Breast epithelium (tissue), 3 donors: ENCODE measurements around the gene CTSL.

Source experiments
- POLR2A ChIP-seq: fragments of 450-650 bp; IDR thresholded peaks from one replicate; pipeline ENCODE4 v1.6.1; 2016; ENCODE audit warnings: antibody characterized with exemption, mild to moderate bottlenecking, moderate library complexity
- TF ChIP-seq, protein P1 (sequence below), 3 donors: fragments of 450-650 bp; IDR thresholded peaks; one replicate each; pipeline ENCODE4 v1.5.1; 2016 to 2017; ENCODE audit warnings: antibody characterized with exemption in 3 of 3, mild to moderate bottlenecking in 3 of 3, moderate library complexity in 3 of 3

DNA sequence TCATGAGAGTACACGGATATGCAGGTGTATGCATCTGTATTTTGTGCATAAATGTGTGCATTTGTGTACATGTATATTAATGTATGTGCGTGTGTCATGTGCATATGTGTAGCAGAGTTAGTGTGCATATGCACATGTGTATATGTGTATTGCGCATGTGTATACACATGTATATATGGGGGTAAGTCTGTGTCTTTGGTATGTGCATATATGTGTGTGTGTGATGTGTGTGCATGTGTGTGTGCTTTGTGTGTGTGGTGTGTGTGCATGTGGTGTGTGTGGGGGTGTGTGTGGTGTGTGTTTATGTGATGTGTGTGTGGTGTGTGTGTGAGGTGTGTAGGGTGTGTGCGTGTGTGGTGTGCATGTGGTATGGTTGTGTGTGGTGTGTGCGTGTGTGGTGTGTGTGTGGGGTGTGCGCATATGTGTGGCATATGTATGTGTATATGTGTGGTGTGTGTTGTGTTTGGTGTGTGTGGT, 13.1 kb upstream of the CTSL start:
- TF ChIP-seq, protein P1, sequence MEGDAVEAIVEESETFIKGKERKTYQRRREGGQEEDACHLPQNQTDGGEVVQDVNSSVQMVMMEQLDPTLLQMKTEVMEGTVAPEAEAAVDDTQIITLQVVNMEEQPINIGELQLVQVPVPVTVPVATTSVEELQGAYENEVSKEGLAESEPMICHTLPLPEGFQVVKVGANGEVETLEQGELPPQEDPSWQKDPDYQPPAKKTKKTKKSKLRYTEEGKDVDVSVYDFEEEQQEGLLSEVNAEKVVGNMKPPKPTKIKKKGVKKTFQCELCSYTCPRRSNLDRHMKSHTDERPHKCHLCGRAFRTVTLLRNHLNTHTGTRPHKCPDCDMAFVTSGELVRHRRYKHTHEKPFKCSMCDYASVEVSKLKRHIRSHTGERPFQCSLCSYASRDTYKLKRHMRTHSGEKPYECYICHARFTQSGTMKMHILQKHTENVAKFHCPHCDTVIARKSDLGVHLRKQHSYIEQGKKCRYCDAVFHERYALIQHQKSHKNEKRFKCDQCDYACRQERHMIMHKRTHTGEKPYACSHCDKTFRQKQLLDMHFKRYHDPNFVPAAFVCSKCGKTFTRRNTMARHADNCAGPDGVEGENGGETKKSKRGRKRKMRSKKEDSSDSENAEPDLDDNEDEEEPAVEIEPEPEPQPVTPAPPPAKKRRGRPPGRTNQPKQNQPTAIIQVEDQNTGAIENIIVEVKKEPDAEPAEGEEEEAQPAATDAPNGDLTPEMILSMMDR (IDR thresholded peaks at IDR 0.05): no peak
- TF ChIP-seq POLR2A: no peak
